H1 (cell line): ENCODE measurements around the gene UBAP2. TPM values are rescaled to one million over a fixed set of nuclear protein-coding genes. Genes with fewer than 3 reads are reported as not detected.

Source experiments
- CTCF ChIA-PET: fragments of 300-600 bp; sonication (Branson Sonifier 250); formaldehyde crosslinking; loops from one replicate; lab custom pipeline; 2021; ENCODE audit not compliant: partially characterized antibody; lab: Charles Lee
- POLR2A ChIA-PET: fragments of 300-600 bp; sonication (Branson Sonifier 250); formaldehyde crosslinking; loops from one replicate; lab custom pipeline; 2021; ENCODE audit warnings: inconsistent platforms; ENCODE audit not compliant: partially characterized antibody; lab: Charles Lee
- DNase-seq, 2 experiments: peaks; one replicate each; pipeline versions ENCODE4 v3.0.0 to v3.0.0-alpha.2; 2010 to 2022; ENCODE audit warnings: low spot score in 2 of 2, low read depth in 1 of 2, mixed read lengths in 1 of 2
- FAIRE-seq: peaks from 2 replicates; lab custom pipeline; 2011; peaks lifted over from hg19 to GRCh38; lab: Jason Lieb, UNC
- H2AFZ ChIP-seq: 2 replicates; pipeline ENCODE4 v1.8.1; 2012; ENCODE audit warnings: low read length, inconsistent platforms
- H2AK5ac ChIP-seq: 2 replicates; pipeline ENCODE4 v1.6.1; 2013; ENCODE audit warnings: low read depth, low read length
- H2BK120ac ChIP-seq: replicated peaks from 2 replicates; pipeline ENCODE3; 2013; ENCODE audit warnings: low read depth, low read length, inconsistent platforms
- H2BK12ac ChIP-seq: 2 replicates; pipeline ENCODE4 v1.6.1; 2013; ENCODE audit warnings: low read depth, low read length
- H2BK15ac ChIP-seq: 2 replicates; pipeline ENCODE4 v1.6.1; 2013; ENCODE audit warnings: low read length
- H2BK20ac ChIP-seq: 2 replicates; pipeline ENCODE4 v1.6.1; 2013; ENCODE audit warnings: low read length
- H2BK5ac ChIP-seq: 2 replicates; pipeline ENCODE4 v1.6.1; 2013; ENCODE audit warnings: low read depth, low read length
- H3K14ac ChIP-seq: 2 replicates; pipeline ENCODE4 v1.6.1; 2013; ENCODE audit warnings: inconsistent platforms; ENCODE audit not compliant: insufficient read length
- H3K18ac ChIP-seq: 2 replicates; pipeline ENCODE4 v1.6.1; 2013; ENCODE audit warnings: low read length; ENCODE audit errors: extremely low read depth
- H3K23ac ChIP-seq: 2 replicates; pipeline ENCODE4 v1.6.1; 2013; ENCODE audit warnings: inconsistent platforms; ENCODE audit not compliant: insufficient read length
- H3K23me2 ChIP-seq: 2 replicates; pipeline ENCODE4 v1.6.1; 2013; ENCODE audit warnings: low read depth, low read length
- H3K27ac ChIP-seq: 2 replicates; pipeline ENCODE4 v1.6.1; 2011; ENCODE audit warnings: low read depth, low read length, inconsistent platforms
- H3K27me3 ChIP-seq, 4 experiments: replicated peaks in 1 of 4; 1 replicate in 1 of 4; 2 replicates in 3 of 4; pipeline versions ENCODE4 v1.6.1 to v1.8.1; 2011 to 2013; ENCODE audit warnings: low read length in 3 of 4, mild to moderate bottlenecking in 3 of 4, inconsistent platforms in 2 of 4, mixed read lengths in 2 of 4, moderate library complexity in 1 of 4; ENCODE audit not compliant: control insufficient read depth in 3 of 4, insufficient read depth in 3 of 4; ENCODE audit errors: extremely low read depth in 1 of 4
- H3K36me3 ChIP-seq, 4 experiments: 2 replicates each; pipeline versions ENCODE4 v1.6.1 to v1.8.1; 2011 to 2013; ENCODE audit warnings: mild to moderate bottlenecking in 4 of 4, low read length in 3 of 4, moderate library complexity in 2 of 4, control low read depth in 1 of 4, inconsistent platforms in 1 of 4; ENCODE audit not compliant: insufficient read depth in 4 of 4, control insufficient read depth in 2 of 4
- H3K4ac ChIP-seq: replicated peaks from 2 replicates; pipeline ENCODE3; 2013; ENCODE audit warnings: low read length, low read depth, mixed read lengths, inconsistent platforms; ENCODE audit not compliant: insufficient read length
- H3K4me1 ChIP-seq, 4 experiments: replicated peaks in 1 of 4; 1 replicate in 1 of 4; 2 replicates in 3 of 4; pipeline versions ENCODE4 v1.6.1 to v1.8.1; 2011 to 2013; ENCODE audit warnings: low read length in 3 of 4, inconsistent platforms in 2 of 4, mixed read lengths in 1 of 4; ENCODE audit not compliant: insufficient read depth in 4 of 4, control insufficient read depth in 3 of 4
- H3K4me2 ChIP-seq, 2 experiments: 2 replicates each; pipeline versions ENCODE4 v1.6.1 to v1.8.1; 2011 to 2013; ENCODE audit warnings: low read depth in 2 of 2, low read length in 2 of 2, control low read depth in 1 of 2, inconsistent platforms in 1 of 2, mild to moderate bottlenecking in 1 of 2; ENCODE audit not compliant: insufficient read depth in 1 of 2
- H3K4me3 ChIP-seq, 4 experiments: fragments of 200-600, 300-600 bp in 1 of 4; sonication (generic), shearing (Covaris generic), sonication (Bioruptor Twin) in 1 of 4; 2 replicates each; pipeline versions ENCODE4 v1.5.1 to v1.8.1; 2011 to 2016; ENCODE audit warnings: low read length in 4 of 4, low read depth in 3 of 4, control low read depth in 2 of 4, inconsistent platforms in 2 of 4, mild to moderate bottlenecking in 2 of 4, mixed read lengths in 1 of 4, moderate library complexity in 1 of 4; ENCODE audit not compliant: insufficient read depth in 2 of 4; ENCODE audit errors: extremely low read depth in 1 of 4
- H3K56ac ChIP-seq: replicated peaks from 2 replicates; pipeline ENCODE3; 2013; ENCODE audit warnings: low read depth, mild to moderate bottlenecking, mixed read lengths, low read length, inconsistent platforms; ENCODE audit not compliant: insufficient read length
- H3K79me1 ChIP-seq: 2 replicates; pipeline ENCODE4 v1.6.1; 2013; ENCODE audit warnings: low read depth, low read length, control low read depth
- H3K79me2 ChIP-seq, 2 experiments: 2 replicates each; pipeline versions ENCODE4 v1.6.1 to v1.8.1; 2012 to 2013; ENCODE audit warnings: low read length in 2 of 2, mild to moderate bottlenecking in 2 of 2, inconsistent platforms in 1 of 2; ENCODE audit not compliant: insufficient read depth in 2 of 2, control insufficient read depth in 1 of 2
- H3K9ac ChIP-seq, 4 experiments: replicated peaks in 1 of 4; 1 replicate in 1 of 4; 2 replicates in 3 of 4; pipeline versions ENCODE4 v1.6.1 to v1.8.1; 2011 to 2013; ENCODE audit warnings: low read depth in 3 of 4, low read length in 3 of 4, control low read depth in 2 of 4, mild to moderate bottlenecking in 2 of 4, moderate library complexity in 2 of 4, inconsistent platforms in 1 of 4; ENCODE audit errors: extremely low read depth in 1 of 4
- H3K9me3 ChIP-seq, 2 experiments: 2 replicates each; pipeline versions ENCODE4 v1.6.1 to v1.8.1; 2012 to 2013; ENCODE audit warnings: mild to moderate bottlenecking in 2 of 2, moderate library complexity in 2 of 2, control low read depth in 1 of 2, inconsistent platforms in 1 of 2, low read depth in 1 of 2, low read length in 1 of 2, mixed read lengths in 1 of 2; ENCODE audit not compliant: insufficient read depth in 2 of 2
- H4K20me1 ChIP-seq, 2 experiments: replicated peaks in 1 of 2; 2 replicates each; pipeline versions ENCODE3 to v1.8.1; 2011 to 2013; ENCODE audit warnings: inconsistent platforms in 2 of 2, low read length in 2 of 2, mild to moderate bottlenecking in 1 of 2; ENCODE audit not compliant: insufficient read depth in 2 of 2, control insufficient read depth in 1 of 2
- H4K5ac ChIP-seq: 2 replicates; pipeline ENCODE4 v1.6.1; 2013; ENCODE audit warnings: low read length, low read depth, mixed read lengths, inconsistent platforms; ENCODE audit not compliant: insufficient read length
- H4K8ac ChIP-seq: 2 replicates; pipeline ENCODE4 v1.8.0; 2013; ENCODE audit warnings: mild to moderate bottlenecking, moderate library complexity, low read length, inconsistent platforms; ENCODE audit not compliant: insufficient read depth; ENCODE audit errors: extremely low read depth
- H4K91ac ChIP-seq: replicated peaks from 2 replicates; pipeline ENCODE3; 2013; ENCODE audit warnings: low read length, mixed read lengths, inconsistent platforms; ENCODE audit not compliant: insufficient read length
- ATF3 ChIP-seq: IDR thresholded peaks from 2 replicates; pipeline ENCODE4 v1.6.1; 2011; ENCODE audit warnings: low read depth, mild to moderate bottlenecking, low read length; ENCODE audit not compliant: insufficient read depth
- BRCA1 ChIP-seq: IDR thresholded peaks from 2 replicates; pipeline ENCODE4 v1.6.1; 2012; ENCODE audit warnings: low read depth, low read length, improper control_type of control experiment
- CBX8 ChIP-seq: fragments of 300-800, 300-1000 bp; sonication (generic); IDR thresholded peaks from 2 replicates; pipeline ENCODE4 v1.7.1; 2016; ENCODE audit warnings: low read depth, low read length, borderline replicate concordance
- EZH2 ChIP-seq: fragments of 200-600 bp; sonication (generic); IDR thresholded peaks from 2 replicates; pipeline ENCODE4 v1.7.1; 2012; ENCODE audit warnings: low read depth, mild to moderate bottlenecking, moderate library complexity, low read length, inconsistent platforms; ENCODE audit not compliant: severe bottlenecking
- GABPA ChIP-seq: IDR thresholded peaks from 2 replicates; pipeline ENCODE4 v1.6.1; 2011; ENCODE audit warnings: mild to moderate bottlenecking, low read length, moderate library complexity, borderline replicate concordance; ENCODE audit not compliant: insufficient read depth
- GTF2F1 ChIP-seq: IDR thresholded peaks from 2 replicates; pipeline ENCODE4 v1.6.1; 2012; ENCODE audit warnings: low read depth, low read length, improper control_type of control experiment, borderline replicate concordance
- HDAC6 ChIP-seq: IDR thresholded peaks from one replicate; pipeline ENCODE4 v1.7.1; 2012; ENCODE audit warnings: low read depth, mild to moderate bottlenecking, inconsistent platforms, low read length, moderate library complexity
- KDM4A ChIP-seq: IDR thresholded peaks from one replicate; pipeline ENCODE4 v1.7.1; 2012; ENCODE audit warnings: low read depth, mild to moderate bottlenecking, moderate library complexity, low read length, inconsistent platforms; ENCODE audit not compliant: severe bottlenecking
- POLR2A ChIP-seq, 2 experiments: IDR thresholded peaks; 1 replicate in 1 of 2; 2 replicates in 1 of 2; pipeline ENCODE4 v1.6.1; 2011; ENCODE audit warnings: low read depth in 2 of 2, low read length in 2 of 2, mild to moderate bottlenecking in 2 of 2; ENCODE audit errors: control extremely low read depth in 1 of 2
- SAP30 ChIP-seq: fragments of 300-600 bp; sonication (generic); IDR thresholded peaks from 2 replicates; pipeline ENCODE4 v1.7.1; 2012; ENCODE audit warnings: low read length, moderate library complexity, mild to moderate bottlenecking, inconsistent platforms; ENCODE audit not compliant: insufficient read depth, insufficient replicate concordance
- TAF7 ChIP-seq: optimal IDR thresholded peaks from 2 replicates; pipeline ENCODE3; 2011; ENCODE audit warnings: low read depth, mild to moderate bottlenecking, inconsistent platforms, low read length, moderate library complexity, borderline replicate concordance
- WGBS, 2 experiments: shearing (Covaris generic) in 1 of 2; methylation state at CpG; one replicate each; pipeline versions ENCODE4 v1.1.6 to v1.1.7; 2013 to 2015; ENCODE audit warnings: low lambda C conversion rate in 2 of 2, mixed read lengths in 2 of 2, inconsistent platforms in 1 of 2, low coverage in 1 of 2, missing lambda C conversion rate in 1 of 2; ENCODE audit not compliant: insufficient replicate concordance in 2 of 2, insufficient coverage in 1 of 2, insufficient read length in 1 of 2; ENCODE audit errors: extremely low coverage in 1 of 2, missing lambda C conversion rate in 1 of 2; 5-methylcytosine and 5-hydroxymethylcytosine counted together
- polyA plus RNA-seq, 7 experiments: library from polyadenylated mRNA; depleted of rRNA in 3 of 7; stranded (reverse) in 5 of 7; unstranded in 2 of 7; fragments of >200 nt in 5 of 7; fragments of 200-250 nt in 2 of 7; gene quantifications; 1 replicate in 5 of 7; 2 replicates in 1 of 7; 4 replicates in 1 of 7; pipeline versions ENCODE4 v1.2.1 to v1.2.3, GENCODE V29; 2011 to 2013; ENCODE audit warnings: missing spikeins in 2 of 7, mixed read lengths in 2 of 7
- total RNA-seq: library from RNA; stranded (reverse); fragmentation: NEBNext Ultra II Directional; extraction: Animal tissue kit (Norgen Biotek cat#: 25700); gene quantifications from 2 replicates; pipeline ENCODE4 v1.2.1, GENCODE V29; 2021

UBAP2 gene
- total and polyA plus RNA-seq, 2 of the 8 experiments (the other 6 are each of a cell fraction or from before 2014, with no cell fraction given): 75.0 to 81.4 TPM

GRCh38 chr9:34025811-34026210, 22.9 kb downstream of the UBAP2 start:
- H3K9me3 ChIP-seq: no peaks in the 10 kb centered on the region
- H3K14ac ChIP-seq: no peak overlapping the region
- no peak overlapping the region for H3K9ac ChIP-seq
- H3K23me2 ChIP-seq: no peaks in the 10 kb centered on the region
- no peaks in the 10 kb centered on the region for H3K27me3 ChIP-seq
- H3K18ac ChIP-seq: no peak overlapping the region
- H3K4ac ChIP-seq: no peak overlapping the region
- no peak overlapping the region for H3K23ac ChIP-seq
- H3K27ac ChIP-seq: no peak overlapping the region
- DNase-seq: no peak
- no peak overlapping the region for H3K4me2 ChIP-seq
- H4K91ac ChIP-seq: no peak overlapping the region
- H4K20me1 ChIP-seq: peaks cover 0 to 3% of the 10 kb centered on the region in 2 experiments
- WGBS, 2 experiments: 82% methylated on average over 5 of the region's 5 CpGs; no CpG with 5 or more reads in 1 of the 2 experiments
- H2BK20ac ChIP-seq: no peak overlapping the region
- H3K79me1 ChIP-seq: peaks cover 3% of the 10 kb centered on the region
- H2AK5ac ChIP-seq: no peak overlapping the region
- H3K56ac ChIP-seq: no peak overlapping the region
- peaks cover 9 to 95% of the 10 kb centered on the region in 2 experiments for H3K79me2 ChIP-seq
- no peak overlapping the region for H4K5ac ChIP-seq
- FAIRE-seq: no peak
- CTCF ChIA-PET: interaction anchor here (1.2 kb wide), 1 partner anchor 15 kb away, joined by 3 read pairs; no protein-coding TSS in a partner anchor
- H4K8ac ChIP-seq: no peak overlapping the region
- H2BK15ac ChIP-seq: no peak overlapping the region
- H2BK5ac ChIP-seq: no peak overlapping the region
- POLR2A ChIA-PET: interaction anchor here (1.3 to 4.1 kb wide), 2 partner anchors 13 to 23 kb away, joined by 4 to 21 read pairs; partner anchors contain the start of gene UBAP2
- H3K4me3 ChIP-seq: no peak overlapping the region
- H3K36me3 ChIP-seq: peaks cover 0 to 2% (median 2%) of the 10 kb centered on the region in 4 experiments; a peak in 2 of 8 replicates
- H2AFZ ChIP-seq: no peak overlapping the region
- no peaks in the 10 kb centered on the region for H3K4me1 ChIP-seq
- H2BK120ac ChIP-seq: no peak overlapping the region
- no peak overlapping the region for H2BK12ac ChIP-seq
- TF ChIP-seq GABPA (no peak), ATF3 (no peak), BRCA1 (no peak), GTF2F1 (no peak), CBX8 (no peak), EZH2 (no peak), TAF7 (no peak), HDAC6 (no peak), KDM4A (no peak), POLR2A (IDR thresholded peaks at IDR 0.05; ENCODE audit: control extremely low read depth in 1 of 2, low read depth in 2 of 2, low read length in 2 of 2) (no peak), SAP30 (no peak)
